GM18868 (cell line): Measurements from ENCODE around the gene ITGA11.

ENCODE experiments used
- ATAC-seq: cut with Tn5 transposase; IDR thresholded peaks from one replicate; pipeline ENCODE4 v1.9.1; 2021; ENCODE audit warnings: mild to moderate bottlenecking, moderate library complexity; ENCODE audit not compliant: unreplicated experiment

The ITGA11 gene

DNA sequence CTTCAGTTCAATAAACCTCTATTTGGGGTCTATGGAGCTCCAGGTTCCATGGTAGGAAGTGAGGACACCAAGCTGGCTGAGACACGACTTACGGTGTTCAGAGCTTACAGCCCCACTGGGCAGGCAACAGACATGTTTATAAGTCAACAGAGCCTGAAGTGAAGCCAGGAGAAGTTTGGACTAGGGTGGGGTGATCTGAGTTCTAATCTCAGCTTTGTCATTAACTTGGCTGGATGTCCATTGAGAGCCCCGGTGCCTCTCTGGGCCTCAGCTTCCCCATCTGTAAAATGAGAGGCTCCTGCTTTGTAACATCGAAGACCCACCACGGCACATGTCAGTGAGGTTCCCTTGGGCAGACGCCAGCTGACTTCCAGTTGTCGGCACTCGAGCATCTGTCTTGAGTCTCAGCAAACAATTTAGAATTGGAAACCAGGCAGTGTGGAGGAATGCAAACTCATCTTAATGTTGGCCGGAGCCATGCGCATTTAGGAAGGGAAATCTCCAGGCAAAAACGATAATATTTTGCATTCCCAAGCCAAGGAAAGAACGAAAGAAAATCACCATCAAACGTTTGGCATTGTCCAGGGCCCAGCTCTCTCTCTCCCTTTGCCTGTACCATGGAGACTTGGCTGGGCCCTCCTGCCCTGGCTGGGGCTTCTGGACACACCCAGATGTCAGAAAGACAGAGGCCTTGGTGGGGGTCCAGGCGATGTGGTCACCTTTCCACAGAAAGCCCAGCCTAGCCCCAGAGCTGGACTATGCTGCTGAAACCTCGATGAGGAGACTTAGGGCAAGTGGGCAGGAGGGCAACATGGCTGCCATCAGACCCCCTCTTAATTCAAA, 18.4 kb downstream of the ITGA11 start:
- ATAC-seq, result no peak

DNA sequence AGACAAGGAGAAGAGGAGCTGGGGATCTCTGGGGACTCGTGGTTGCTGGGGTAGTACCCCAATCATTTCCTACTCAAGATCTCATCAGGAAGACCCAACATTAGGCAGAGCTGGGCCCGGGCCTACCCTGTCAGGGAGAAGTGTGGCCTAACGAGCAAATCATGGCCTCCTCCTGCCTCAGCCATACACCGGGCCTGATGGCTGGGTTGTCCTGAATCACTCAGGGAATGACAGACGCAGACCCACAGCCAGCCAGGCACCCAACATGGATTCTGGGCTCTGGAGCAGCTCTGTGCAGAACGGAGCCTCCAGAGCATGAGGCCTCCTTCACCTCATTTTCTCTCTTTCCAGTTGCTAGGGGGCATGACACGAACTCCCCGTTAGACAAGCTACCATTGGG, 19.7 kb downstream of the ITGA11 start:
- no peak for ATAC-seq

DNA sequence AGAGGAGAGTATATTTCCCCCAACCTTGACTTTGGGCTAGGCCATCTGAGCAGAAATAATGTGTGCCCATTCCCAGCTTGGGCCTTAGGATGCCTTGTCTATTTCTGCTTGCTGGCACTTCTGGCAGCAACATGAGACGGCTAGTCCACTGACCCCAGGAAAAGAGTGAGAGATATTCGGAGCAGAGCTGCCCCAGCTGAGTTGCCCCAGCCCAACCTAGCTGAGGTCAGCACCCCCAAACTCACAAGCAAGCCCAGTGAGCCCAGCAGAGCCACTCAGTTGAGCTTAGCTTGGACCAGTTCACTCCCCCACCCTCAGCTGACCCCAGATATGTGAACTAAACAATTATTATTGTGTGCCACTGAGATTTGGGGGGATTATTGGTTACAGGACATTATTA, 20.2 kb downstream of the ITGA11 start:
- ATAC-seq, result no peak

- ATAC-seq, result no peak
Observed at GRCh38 chr15:68411343-68411675, 20.7 kb downstream of the ITGA11 start.

DNA sequence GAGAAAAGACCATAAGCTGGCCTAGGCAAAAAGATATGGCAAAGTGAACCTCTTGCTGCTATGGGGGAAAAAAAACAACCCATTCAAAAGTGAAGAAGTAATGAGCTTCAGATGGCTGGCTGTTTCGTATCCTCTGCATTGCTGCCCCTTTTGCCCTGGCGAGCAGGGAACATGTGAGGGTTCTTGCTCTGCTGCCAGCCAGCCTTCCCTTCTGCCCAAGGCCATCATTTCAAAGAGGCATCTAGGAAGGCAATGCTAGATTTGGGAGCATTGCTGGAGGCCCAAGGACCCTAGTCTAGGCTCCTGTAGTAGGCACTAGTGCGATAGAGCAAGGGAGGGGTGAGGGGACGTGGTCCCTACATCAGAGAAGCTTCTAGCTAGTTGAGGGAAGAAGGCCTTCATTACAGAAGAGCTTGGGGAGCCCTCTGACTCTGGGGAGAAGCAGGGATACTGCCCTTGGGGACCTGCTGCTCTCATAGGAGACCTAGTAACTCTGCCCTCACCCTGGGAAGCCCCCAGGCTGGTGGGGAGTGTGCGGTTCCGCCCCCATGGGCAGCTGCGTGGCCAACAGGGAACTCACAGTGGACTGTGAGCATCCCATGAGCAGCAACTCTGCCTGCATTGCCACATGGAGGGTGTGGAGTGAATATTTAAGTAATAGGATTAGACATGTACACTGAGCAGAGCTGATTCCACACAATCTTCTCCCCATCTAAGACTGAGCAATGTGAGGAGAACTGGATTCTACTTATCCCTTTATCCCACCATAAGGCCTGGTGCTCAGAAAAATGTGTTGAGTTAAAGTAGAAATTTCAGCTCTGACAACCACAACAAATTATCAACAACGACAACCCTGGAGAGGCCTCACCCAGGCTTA, 21.3 kb downstream of the ITGA11 start:
- no peak for ATAC-seq

DNA sequence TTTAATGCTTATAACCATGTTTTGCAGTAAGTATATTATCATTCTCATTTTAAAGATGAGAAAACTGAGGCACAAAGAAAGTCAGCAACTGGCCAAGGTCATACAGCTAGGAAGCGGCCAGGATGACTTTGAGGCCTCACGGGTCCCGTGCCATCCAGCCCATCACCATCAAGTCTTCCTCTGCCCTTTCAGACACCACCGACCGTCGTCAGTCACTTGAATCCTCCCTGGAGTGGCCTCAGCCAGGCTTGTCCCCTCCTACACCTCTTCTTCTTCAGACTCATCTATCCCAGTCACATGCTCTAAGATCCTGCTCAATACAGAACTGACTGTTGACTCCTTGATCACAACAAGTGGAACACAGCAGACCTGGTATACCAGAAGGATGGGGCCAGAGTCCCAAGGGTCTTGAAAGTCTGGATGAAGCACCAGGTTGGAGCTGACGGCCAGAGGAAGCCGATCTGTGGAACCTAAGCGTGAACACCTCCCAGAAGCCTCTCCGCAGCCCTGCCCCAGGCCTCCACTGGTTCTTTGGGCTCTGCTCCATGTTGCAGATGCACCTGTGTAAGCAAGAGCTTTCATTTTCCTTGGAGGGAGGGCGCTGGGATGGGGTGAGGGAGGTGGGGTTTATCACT, 22.1 kb downstream of the ITGA11 start:
- no peak for ATAC-seq

DNA sequence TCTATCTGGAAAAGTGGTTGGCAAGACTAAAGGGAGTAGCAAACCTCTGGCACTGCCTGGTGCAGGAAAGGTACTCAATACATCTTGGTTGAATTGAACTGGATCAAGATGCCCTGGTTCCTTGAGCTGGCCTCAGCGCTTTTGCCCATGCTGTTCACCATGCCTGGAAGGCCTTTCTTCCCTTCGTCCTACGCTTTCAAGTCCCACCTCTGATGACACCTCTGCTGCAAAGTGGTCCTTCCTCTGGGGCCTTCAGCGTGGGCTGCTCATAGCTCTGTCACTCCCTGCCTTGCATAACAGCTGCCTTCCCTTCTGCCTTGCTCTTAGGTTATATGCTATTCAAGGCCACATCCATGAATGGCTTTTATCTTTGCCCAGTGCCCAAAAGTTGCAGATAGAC, 23.0 kb downstream of the ITGA11 start:
- ATAC-seq, result no peak

GRCh38 chr15:68407886-68408881, 23.8 kb downstream of the ITGA11 start:
- ATAC-seq, result no peak

DNA sequence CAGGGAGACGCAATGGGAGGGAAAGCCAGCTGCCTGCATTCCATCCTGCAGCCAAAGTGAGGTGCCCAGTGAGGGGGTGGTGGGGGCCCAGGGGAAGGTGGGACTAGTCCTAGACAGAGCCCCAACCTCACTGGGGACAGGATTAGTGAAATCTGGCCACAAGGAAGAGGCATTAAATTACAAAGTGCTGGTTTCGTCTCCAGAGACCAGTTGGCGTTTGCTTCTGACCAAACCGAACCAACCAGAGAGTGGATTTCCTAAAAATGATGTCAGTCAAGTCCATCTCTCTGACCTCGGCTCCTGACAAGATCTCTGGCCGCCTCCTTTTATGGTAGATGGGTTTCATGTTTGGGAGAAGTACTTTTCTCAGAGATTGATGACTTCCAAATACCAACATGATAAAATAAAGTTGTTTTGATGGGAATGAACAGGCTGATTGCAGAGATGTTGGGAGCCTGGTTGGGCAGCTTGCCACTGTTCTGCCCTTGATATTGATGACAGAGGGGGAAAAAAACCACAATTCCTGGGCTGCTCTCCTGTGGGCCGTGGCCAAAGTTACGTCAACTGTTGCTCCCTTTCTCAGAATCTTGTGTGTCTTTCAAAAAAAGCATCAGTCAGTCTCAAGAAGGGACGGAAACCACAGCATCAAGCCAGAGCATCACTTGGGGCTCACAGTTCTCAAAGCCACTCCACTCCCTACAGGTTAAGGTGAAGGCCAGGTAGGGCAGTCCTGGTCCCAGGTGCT, 24.6 kb downstream of the ITGA11 start:
- no peak for ATAC-seq

DNA sequence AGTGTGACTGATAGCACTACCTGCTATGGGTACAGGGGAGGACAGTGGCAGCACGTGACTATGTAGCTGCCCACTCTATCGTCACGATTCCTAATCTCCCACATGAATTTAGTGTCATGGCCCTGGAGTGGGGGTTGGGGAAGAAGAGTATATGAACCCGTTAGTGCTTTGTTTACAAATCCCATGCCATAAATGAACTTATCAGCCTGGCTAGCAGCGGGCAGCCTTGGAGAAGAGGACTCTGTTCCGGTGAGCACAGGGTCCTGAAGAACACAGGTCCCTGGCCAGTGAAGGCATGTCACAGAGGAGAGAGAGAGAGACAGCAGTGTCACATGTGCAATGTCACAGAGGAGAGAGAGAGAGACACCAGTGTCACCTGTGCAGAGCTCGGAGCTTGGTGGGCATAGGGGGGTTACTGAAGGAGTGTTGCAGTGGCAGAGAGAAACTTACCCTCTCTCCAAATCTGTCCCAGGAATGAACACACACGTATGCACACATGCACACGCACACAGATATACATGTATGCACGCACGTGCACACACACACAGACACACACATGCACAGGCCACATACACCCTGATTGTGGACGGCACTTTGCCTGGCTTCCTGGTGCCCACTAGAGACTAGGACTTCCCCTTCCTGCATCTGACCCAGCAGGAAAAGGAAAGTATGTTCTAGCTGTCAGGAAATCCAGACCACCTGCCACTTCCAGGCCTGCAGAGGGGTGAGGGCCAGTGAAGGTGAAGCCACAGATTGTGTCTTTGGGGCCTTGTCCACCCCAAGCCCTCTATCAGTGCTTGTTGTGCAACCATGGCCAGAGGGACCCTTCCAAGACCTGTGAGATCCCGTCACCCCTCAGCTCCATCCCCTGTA, 26.3 kb downstream of the ITGA11 start:
- no peak for ATAC-seq

- no peak for ATAC-seq
Observed at GRCh38 chr15:68404056-68404798, 27.7 kb downstream of the ITGA11 start.

DNA sequence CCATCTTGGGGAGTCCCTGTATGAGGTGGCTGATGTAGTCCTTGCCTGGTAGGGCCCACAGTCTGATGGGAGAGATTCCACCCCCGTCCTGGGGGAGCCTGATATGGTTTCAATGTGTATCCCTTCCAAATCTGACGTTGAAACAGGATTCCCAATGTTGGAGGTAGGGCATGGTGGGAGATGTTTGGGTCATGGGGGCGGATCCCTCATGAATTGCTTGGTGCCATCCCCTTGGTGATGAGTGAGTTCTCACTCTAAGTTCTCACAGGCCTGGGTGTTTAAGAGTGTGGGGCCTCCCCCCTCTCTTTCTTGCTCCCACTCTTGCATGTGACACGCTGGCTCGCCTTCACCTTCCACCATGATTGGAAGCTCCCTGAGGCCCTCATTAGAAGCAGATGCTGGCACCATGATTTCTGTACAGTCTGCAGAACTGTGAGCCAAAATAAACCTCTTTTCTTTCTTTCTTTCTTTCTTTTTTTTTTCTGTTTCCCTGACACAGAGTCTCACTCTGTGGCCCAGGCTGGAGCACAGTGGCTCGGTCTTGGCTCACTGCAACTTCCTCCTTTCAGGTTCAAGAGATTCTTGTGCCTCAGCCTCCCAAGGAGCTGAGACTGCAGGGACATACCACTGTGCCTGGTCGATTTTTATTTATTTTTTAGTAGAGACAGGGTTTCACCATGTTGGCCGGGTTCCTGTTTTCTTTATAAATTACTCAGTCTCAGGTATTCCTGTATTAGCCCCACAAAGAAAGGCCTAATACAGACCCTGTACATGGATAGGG, 28.6 kb downstream of the ITGA11 start:
- no peak for ATAC-seq

DNA sequence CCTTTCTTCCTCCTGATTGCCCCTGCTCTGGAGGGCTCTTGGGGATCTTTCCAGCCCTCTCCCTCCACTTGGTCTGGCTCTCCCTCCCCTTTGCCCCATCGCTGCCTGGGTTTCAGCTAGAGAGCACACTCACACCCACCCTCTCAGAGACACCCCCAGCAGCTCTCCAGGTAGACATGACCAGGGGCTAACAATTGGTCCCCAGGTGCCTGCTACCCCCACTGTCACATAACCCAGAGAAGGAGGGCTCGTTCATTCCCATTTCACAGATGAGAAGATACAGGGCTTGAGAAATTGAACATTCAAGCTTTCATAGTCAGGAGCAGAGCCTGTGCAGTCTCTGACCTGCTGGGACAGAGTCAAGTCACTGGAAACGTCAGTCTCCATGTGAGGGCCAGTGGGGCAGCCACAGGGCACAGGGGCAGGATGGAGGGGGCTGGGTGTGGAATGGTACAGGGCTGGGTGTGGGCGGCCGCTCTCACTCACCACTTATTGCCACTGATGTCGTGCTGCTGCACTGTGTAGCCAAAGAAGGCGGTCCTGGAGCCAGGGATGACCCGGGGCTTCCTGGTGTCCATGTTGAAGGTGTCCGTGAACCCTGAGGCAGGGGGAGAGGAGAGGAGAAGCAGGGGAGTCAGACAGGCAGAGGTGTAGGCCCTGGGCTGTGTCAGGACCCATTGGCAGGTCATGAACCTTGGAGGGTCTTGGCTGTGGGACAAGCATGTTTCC, 29.4 kb downstream of the ITGA11 start:
- ATAC-seq, result no peak

DNA sequence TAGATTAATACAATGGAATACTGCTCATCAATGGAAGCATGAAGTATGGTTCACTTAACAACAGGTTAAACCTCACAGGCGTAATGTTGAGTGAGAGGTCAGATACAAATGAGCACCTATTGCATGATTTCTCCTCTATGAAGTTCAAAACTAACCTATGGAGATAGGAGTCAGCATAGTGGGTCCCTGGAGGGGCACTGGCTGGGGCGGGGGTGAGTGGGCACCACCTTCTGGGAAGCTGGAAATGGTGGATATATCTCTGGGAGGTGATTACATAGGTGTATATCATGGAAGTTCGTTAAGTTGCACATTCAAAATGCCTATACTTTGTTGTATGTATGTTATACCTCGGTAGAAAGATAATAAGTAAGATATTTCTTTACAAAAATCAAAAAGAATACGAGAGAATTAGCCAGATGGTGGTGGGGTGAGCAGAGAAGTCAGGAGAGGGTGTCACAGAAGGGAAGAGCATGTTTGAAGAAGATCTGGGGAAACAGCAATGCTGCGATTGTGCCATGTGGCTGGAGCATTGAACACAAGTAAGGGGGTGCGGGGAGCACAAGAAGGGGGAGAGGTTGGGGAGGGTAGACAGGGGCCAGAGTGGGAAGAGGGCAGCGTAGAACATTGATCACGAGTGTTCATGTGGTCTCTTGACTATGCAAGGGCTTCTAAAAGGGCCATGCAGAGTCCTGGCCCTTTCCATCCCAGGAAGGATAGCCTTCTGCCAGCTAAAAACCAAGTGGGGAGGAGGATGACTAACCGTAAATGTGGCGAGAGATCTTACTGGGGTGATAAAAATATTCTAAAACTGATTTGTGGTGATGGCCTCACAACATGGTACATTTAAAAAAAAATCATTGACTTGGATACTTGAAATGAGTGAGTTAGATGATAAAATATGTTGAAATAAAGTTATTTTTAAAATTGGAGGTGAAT, 30.2 kb downstream of the ITGA11 start:
- ATAC-seq, result no peak

- no peak for ATAC-seq
Observed at GRCh38 chr15:68400066-68400456, 31.9 kb downstream of the ITGA11 start.
